ENCODE data around the gene IP6K3.

IP6K3 gene

DNA sequence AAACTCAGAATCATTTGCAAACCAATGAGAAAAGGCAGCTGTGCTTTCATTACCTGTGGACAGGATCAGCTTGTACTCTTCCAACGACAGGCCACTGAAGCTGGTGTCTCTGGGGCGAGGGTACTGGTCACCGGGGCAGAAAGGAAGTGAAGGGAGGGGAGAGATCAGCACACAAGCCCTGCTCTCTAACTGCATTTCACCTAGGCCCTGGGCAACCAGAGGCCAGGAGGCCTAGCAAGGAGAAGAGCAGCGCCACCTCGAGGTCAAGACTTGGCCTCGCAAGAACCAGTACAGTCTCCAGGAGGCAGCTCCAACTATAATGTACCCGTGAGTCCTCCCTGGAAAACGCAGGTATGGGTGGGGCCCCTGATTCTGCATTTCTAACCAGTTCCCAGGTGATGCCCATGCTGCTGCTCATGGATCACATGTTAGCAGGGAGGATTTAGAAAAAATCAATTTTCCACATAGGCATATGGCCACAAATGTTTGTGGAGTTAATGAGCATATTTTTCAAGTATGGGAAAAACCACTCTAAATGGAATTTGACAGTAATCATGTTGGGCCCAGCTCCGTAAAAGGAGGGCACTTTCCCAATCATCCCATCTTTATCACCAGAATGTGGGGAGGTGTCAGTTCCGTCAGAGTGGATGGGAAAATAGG, 46.2 kb downstream of the IP6K3 start:
- no peak for DNase-seq (ENCODE audit: low spot score)
- Histone ChIP-seq H3K4me3 (no peak overlapping the region), H3K27ac (no peak overlapping the region)
- TF ChIP-seq, protein P1, sequence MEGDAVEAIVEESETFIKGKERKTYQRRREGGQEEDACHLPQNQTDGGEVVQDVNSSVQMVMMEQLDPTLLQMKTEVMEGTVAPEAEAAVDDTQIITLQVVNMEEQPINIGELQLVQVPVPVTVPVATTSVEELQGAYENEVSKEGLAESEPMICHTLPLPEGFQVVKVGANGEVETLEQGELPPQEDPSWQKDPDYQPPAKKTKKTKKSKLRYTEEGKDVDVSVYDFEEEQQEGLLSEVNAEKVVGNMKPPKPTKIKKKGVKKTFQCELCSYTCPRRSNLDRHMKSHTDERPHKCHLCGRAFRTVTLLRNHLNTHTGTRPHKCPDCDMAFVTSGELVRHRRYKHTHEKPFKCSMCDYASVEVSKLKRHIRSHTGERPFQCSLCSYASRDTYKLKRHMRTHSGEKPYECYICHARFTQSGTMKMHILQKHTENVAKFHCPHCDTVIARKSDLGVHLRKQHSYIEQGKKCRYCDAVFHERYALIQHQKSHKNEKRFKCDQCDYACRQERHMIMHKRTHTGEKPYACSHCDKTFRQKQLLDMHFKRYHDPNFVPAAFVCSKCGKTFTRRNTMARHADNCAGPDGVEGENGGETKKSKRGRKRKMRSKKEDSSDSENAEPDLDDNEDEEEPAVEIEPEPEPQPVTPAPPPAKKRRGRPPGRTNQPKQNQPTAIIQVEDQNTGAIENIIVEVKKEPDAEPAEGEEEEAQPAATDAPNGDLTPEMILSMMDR (IDR thresholded peaks at IDR 0.05) = peak; percentile 33

DNA sequence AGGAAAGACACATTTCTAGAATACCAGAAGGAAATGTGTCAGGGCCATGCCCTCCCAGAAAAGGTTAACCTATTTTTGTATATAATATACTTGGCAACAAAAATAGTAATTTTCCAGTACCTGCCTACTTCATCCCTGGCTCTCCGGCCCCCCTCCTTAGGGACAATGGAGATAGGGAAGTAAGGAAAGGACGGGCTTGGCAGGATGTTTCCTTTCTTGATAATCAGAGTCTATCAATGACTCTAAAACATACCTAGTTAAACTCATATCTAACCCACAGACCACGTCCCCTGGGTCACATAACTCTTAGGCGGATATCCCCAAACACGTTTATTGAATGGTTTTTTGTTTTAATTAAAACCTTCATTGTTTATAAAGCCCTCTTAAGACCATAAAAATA, 47.0 kb downstream of the IP6K3 start:
- Histone ChIP-seq H3K4me3 (no peak overlapping the region), H3K27ac (no peak overlapping the region)
- TF ChIP-seq, protein P1 (IDR thresholded peaks at IDR 0.05) = no peak
- no peak for DNase-seq (ENCODE audit: low spot score)

DNA sequence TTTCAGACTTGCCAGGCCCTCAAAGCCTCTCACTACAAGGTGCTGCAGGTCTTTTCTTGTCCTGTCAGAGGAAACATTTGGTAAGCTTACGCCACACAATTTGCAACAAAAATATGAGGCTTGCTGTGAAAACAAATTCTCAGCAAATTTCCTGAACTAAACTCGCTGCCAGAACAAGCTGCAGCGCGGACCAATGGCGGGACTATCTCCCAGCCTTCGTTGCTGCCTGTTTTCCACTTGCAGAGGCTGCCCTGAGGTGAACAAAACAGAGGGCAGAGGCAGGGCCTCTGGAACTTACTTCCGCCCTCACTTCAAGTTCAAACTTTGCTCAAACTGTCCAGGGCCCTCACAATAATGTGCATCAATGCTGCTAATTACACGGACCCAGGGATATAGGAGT, 47.6 kb downstream of the IP6K3 start:
- Histone ChIP-seq H3K27ac (no peak overlapping the region), H3K4me3 (no peak overlapping the region)
- DNase-seq (ENCODE audit: low spot score) = no peak
- TF ChIP-seq, protein P1 (IDR thresholded peaks at IDR 0.05) = no peak

DNA sequence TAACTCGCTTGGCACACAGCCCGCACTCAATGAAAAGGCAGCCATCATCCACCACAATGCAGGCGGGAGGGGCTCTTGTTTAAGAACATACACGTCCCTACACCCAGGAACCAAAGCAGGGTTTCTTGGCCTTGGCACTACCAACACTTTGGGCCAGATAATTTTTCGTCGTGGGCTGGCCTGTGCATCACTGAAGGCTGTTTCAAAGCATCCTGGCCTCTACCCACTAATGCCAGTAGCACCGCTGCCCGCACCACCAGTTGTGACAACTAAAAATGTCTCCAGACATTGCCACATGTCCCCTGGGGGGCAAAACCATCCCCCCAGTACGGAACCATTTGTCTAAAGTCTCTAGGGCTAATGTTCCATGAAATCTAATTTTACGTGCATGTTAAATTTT, 48.2 kb downstream of the IP6K3 start:
- no peak for DNase-seq (ENCODE audit: low spot score)
- TF ChIP-seq, protein P1 (IDR thresholded peaks at IDR 0.05) = no peak
- no peak overlapping the region for H3K4me3 ChIP-seq
- no peak overlapping the region for H3K27ac ChIP-seq

DNA sequence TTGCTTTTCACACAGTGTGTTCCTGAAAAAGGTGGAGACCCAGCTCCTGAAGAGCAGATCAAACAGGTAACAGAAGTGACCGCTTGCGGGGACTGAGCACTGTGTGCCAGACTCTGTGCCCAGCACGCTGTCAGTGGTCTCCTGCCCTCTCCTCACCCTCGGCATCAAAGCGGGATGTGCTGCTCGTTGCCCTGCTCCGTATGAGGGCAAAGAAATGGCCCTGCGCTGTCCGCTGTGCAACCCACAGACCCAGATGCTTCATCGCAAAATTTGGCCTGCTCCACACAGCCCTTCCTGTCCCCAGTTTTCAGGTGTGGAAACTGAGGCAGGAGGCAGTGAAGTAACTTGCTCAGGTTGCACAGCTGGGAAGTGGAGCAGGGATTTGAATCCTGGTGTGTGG, 48.9 kb downstream of the IP6K3 start:
- H3K4me3 ChIP-seq = no peak overlapping the region
- TF ChIP-seq, protein P1 (IDR thresholded peaks at IDR 0.05) = no peak
- no peak for DNase-seq (ENCODE audit: low spot score)
- H3K27ac ChIP-seq = no peak overlapping the region

DNA sequence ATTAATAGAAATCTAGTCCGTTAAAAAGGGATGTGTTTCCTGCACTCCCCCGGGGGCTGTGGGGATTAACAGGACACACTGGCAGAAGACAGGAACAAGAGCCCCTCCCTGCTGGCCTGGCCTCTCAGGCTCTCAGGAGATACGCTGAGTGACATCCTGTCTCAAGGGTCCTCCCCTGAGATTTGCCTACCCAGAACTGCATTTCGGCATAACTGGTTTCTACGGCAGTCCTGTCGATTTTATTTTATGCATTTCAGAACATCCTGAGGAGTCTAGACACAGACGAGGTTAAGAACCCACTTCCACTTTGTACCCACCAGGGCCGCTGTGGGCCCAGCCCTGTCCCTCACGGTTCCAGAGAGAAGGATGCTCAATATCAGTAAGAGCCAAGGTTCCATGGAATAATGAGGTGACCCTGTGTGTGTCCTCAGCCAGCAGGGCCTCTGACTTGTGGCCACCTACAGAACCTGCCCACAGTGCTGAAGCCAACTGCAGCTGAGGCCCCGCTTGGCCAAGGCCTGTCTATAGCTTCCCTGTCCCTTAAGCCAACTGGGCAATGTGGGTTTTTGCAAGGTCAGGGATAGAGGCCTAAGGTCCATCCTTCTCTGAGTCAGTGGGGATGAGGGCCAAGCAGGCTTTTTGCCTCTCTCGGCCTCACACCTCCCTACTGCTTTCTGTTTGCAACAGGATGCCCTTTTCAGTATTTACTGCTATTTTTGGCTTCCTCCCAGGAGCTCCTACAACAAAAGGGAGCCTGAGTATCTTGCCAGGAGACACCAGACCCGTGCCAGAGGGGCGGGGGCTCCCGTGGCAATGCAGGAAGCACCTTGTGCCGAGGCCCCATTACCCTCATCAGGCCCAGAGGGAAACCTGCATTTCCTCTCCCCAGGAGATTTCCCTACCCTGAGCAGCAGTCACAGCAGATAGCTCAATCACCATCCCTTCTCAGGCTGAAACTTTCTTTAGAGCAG, 49.9 kb downstream of the IP6K3 start:
- no peak for DNase-seq (ENCODE audit: low spot score)
- Histone ChIP-seq H3K27ac (peak overlapping the region; percentile 18 to 63), H3K4me3 (no peak overlapping the region)
- TF ChIP-seq, protein P1 (IDR thresholded peaks at IDR 0.05) = no peak

All from coronary artery (tissue), 2 donors.